ENCODE results near the gene LDAF1.
A peak's percentile ranks its signal among the peaks of the same experiment; 100 is the strongest.

DNA sequence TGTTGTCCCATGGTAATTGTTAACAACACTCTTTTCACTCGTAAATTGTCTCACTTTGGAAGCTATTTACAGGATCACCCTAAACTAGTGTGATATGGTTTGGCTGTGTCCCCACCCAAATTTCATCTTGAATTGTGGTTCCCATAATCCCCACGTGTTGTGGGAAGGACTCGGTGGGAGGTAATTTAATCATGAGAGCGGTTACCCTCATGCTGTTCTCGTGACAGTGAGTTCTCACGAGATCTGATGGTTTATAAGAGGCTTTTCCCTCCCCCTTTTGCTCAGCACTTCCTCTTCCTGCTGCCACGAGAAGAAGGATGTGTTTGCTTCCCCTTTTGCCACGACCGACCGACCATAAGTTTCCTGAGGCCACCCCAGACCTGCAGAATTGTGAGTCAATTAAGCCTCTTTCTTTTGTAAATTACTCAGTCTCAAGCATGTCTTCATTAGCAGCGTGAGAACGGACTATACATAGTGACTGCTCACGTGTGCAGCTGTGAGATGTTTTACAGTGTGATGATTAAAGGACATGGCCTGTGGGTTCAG lies 42.3 kb upstream of the LDAF1 start:
- TF ChIP-seq, protein P1, sequence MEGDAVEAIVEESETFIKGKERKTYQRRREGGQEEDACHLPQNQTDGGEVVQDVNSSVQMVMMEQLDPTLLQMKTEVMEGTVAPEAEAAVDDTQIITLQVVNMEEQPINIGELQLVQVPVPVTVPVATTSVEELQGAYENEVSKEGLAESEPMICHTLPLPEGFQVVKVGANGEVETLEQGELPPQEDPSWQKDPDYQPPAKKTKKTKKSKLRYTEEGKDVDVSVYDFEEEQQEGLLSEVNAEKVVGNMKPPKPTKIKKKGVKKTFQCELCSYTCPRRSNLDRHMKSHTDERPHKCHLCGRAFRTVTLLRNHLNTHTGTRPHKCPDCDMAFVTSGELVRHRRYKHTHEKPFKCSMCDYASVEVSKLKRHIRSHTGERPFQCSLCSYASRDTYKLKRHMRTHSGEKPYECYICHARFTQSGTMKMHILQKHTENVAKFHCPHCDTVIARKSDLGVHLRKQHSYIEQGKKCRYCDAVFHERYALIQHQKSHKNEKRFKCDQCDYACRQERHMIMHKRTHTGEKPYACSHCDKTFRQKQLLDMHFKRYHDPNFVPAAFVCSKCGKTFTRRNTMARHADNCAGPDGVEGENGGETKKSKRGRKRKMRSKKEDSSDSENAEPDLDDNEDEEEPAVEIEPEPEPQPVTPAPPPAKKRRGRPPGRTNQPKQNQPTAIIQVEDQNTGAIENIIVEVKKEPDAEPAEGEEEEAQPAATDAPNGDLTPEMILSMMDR (IDR thresholded peaks at IDR 0.05 in 8 of 11, conservative IDR thresholded peaks at IDR 0.05 in 3 of 11) = no peak
- no peak for TF ChIP-seq POLR2A (IDR thresholded peaks at IDR 0.05)
- TF ChIP-seq POLR2AphosphoS5 (IDR thresholded peaks at IDR 0.05) = peak in 1 of 3 donors; percentile 21

All from spleen (tissue), 7 donors.